ENCODE data around the gene STARD3.
A peak's percentile ranks its signal among the peaks of the same experiment; 100 is the strongest.
"Not testable (repeated sequence)": the region's sequence is repeated elsewhere in the genome, so short reads cannot be mapped to it uniquely, and the experiment has no call there.

STARD3 gene

GRCh38 chr17:39699157-39699817, 62.3 kb downstream of the STARD3 start:
- DNase-seq, result not testable (repeated sequence)

GRCh38 chr17:39699818-39700147, 62.8 kb downstream of the STARD3 start, which contains the start of gene ERBB2:
Gene ERBB2, plus strand, starts transcription at chr17:39700064. Its CDS starts 175 bp downstream, at chr17:39700239.
- no peak for DNase-seq

GRCh38 chr17:39700148-39700987, 63.4 kb downstream of the STARD3 start:
- DNase-seq, result no peak

- DNase-seq, result no peak
These were observed 64.3 kb downstream of the STARD3 start for GRCh38 chr17:39701012-39701783.

GRCh38 chr17:39701784-39702422, 65.0 kb downstream of the STARD3 start:
- DNase-seq, result no peak

GRCh38 chr17:39702901-39703893, 66.3 kb downstream of the STARD3 start:
- DNase-seq, result no peak

GRCh38 chr17:39703913-39704312, 67.0 kb downstream of the STARD3 start:
- DNase-seq, result no peak

- DNase-seq, result no peak
These were observed 68.0 kb downstream of the STARD3 start for GRCh38 chr17:39704821-39705551.

- no peak for DNase-seq
These were observed 68.9 kb downstream of the STARD3 start for GRCh38 chr17:39705786-39706348.

- no peak for DNase-seq
These were observed 69.4 kb downstream of the STARD3 start for GRCh38 chr17:39706383-39706782.

GRCh38 chr17:39706921-39707337, 70.0 kb downstream of the STARD3 start:
- DNase-seq, result peak in 1 of 2 donors; percentile 7

- DNase-seq, result no peak
These were observed 72.5 kb downstream of the STARD3 start for GRCh38 chr17:39709319-39709997.

GRCh38 chr17:39709998-39710964, 73.3 kb downstream of the STARD3 start:
- no peak for DNase-seq

- DNase-seq, result not testable (repeated sequence)
These were observed 74.1 kb downstream of the STARD3 start for GRCh38 chr17:39711071-39711470.

- no peak for DNase-seq
These were observed 74.9 kb downstream of the STARD3 start for GRCh38 chr17:39711851-39712250.

Data from bone marrow (tissue), 2 donors.